ENCODE data around the gene CKAP2L.
"Not testable (repeated sequence)": the region's sequence is repeated elsewhere in the genome, so short reads cannot be mapped to it uniquely, and the experiment has no call there.

The CKAP2L gene

DNA sequence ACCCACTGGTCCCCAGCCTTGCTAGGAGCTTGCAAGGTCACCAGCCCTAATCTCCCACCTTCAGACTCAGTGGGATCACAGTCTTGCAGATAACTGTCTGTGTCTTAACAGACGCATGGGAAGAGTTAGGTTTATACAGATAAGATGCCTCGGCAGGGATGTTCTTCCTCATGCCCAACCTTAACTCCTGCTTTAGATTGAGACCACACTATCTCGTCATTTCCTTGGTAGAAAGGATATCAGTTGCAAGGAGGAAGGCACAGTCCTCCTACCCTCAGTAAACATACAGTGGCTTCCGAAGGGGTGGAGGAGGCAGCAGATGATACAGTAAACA, 36.4 kb downstream of the CKAP2L start:
- in situ Hi-C loops (cut with MboI; ENCODE audit: low sequenced_read_pairs), result no loop called here

DNA sequence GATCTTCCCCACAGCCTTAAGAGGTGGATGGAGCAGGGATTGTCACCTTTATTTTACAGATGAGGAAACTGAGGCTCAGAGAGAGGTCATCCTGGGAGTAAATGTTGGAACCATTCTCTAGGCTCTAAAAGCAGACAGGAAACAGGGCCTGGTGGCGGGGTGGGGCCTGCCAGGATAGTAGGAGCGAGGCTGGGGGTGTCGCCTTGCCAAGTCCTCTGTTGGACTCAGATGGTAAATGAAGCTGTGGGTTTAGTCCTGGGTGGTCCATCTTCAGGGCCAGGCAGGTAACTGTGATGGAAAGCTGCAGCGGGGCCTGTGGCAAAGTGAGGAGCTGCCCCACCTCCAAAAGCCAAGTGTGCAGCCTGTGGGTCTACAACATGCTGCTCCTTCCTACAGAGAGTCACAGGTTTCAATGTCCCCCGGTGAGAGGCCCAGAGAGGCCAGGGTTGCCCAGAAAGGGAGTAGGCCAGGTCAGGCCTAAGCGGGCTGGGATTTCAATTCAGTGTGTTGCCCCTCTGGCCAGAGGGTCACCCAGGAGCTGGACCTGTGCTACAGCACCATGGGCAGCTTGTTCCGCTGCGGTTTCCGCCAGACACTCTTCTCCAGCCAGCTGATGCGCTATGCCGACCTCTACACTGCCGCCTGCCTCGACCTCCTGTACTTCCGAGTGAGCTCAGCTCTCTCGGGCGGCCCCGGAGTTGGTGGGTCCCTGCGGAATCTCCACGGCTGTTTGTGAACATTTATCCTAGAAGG, 37.0 kb downstream of the CKAP2L start:
- in situ Hi-C loops (cut with MboI; ENCODE audit: low sequenced_read_pairs), result no loop called here

DNA sequence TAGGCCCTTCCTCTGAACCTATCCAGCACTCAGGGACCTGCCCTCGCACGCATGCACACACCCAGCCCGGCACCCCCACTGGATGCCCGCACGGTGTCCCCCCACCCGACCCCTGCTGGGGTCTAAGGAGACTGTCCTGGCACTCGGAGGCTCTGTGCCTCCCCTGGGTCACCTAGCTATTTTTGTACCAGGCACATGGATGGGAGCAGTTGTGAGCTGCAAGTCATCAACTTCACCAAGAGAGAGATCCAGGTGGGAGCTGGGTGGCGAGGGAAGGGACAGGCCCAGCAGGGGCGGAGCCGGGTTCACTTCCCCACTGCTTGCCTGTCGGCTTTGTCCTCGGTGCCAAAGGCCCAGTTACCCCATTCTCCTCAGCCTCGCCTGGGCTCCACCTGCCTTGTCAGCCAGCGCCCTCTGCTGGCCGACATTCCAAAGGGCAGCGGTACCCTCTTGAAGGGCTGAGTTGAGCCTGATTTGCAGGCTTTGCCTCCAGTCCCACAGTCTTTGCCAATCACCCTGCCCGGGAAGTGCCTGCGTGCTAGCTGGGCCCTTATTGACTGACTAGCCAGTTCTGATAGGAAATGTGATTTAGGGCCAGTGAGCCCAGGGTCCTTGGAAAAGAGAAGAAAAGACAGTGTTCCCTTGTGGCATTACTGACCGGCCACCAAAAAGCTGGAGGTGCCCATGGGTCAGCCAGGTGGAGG, 37.8 kb downstream of the CKAP2L start:
- in situ Hi-C loops (cut with MboI; ENCODE audit: low sequenced_read_pairs), result no loop called here

GRCh38 chr2:112725545-112726457, 38.6 kb downstream of the CKAP2L start:
- in situ Hi-C loops (cut with MboI; ENCODE audit: low sequenced_read_pairs), result no loop called here

- in situ Hi-C loops (cut with MboI; ENCODE audit: low sequenced_read_pairs), result no loop called here
Observed at GRCh38 chr2:112724591-112725525, 39.6 kb downstream of the CKAP2L start.

- in situ Hi-C loops (cut with MboI; ENCODE audit: low sequenced_read_pairs), result no loop called here
Observed at GRCh38 chr2:112723995-112724394, 40.4 kb downstream of the CKAP2L start.

- in situ Hi-C loops (cut with MboI; ENCODE audit: low sequenced_read_pairs), result no loop called here
Observed at GRCh38 chr2:112723547-112723940, 40.9 kb downstream of the CKAP2L start.

DNA sequence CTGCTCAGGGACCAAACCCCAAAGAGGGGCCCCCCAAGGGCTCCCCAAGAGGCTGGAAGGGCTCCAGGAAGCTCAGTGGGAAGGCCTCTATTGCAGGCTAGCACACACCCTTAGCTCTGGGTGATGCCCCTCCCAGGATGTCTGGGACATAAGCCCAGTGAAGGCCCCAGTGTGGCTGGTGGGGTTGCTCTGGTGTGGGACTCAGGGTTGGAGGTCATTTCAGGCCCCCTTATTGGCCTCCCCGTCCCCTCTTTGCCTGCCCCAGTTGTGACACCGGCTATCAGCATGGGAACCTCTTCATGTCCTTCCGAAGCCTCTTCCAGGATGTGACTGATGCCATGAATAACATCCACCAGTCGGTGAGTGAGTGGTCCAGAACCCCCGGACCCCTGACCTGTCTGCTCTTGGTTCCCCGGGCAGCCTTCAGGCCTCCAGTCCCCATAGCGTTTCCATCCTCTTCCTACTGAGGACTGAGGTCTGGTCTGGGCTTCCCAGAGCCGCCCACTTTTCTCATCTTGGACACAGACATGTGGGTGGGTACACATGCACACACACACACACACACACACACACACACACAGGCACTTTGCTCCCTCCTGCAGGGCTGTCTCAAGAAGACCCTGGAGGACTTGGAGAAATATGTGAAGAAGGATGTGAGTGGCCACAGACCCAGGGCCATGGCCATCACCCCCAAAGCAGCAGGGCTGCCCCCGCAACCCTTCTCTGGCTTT, 41.4 kb downstream of the CKAP2L start:
- in situ Hi-C loops (cut with MboI; ENCODE audit: low sequenced_read_pairs), result no loop called here

- in situ Hi-C loops (cut with MboI; ENCODE audit: low sequenced_read_pairs), result no loop called here
Observed at GRCh38 chr2:112721819-112722522, 42.4 kb downstream of the CKAP2L start.

- in situ Hi-C loops (cut with MboI; ENCODE audit: low sequenced_read_pairs), result no loop called here
Observed at GRCh38 chr2:112720785-112721184, 43.6 kb downstream of the CKAP2L start, which contains the start of gene NT5DC4. Gene NT5DC4 (plus strand): TSS chr2:112721020. CDS start chr2:112721080, 60 bp downstream.

DNA sequence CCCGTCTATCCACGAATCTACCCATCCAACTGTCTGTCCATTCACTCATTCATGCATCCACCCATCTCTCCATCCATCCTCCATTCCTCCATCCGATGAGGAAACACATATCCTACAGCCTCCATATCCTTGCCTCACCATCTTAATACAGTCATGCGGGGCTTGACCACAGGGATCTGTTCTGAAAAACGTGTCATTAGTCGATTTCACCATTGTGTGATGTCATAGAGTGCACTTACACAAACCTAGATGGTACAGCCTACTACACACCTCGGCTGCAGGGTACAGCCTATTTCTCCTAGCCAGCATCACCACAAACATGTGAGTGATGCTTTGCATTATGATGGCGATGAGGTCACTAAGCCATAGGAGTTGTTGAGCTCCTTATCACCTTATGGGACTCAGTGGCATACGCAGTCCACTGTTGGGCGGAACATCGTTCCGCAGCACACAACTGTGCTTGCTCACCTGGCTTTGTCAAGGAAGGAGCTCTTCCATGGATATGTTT, 45.5 kb downstream of the CKAP2L start:
- in situ Hi-C loops (cut with MboI; ENCODE audit: low sequenced_read_pairs), result no loop called here

- in situ Hi-C loops (cut with MboI; ENCODE audit: low sequenced_read_pairs), result not testable (repeated sequence)
Observed at GRCh38 chr2:112716826-112717352, 47.5 kb downstream of the CKAP2L start.

DNA sequence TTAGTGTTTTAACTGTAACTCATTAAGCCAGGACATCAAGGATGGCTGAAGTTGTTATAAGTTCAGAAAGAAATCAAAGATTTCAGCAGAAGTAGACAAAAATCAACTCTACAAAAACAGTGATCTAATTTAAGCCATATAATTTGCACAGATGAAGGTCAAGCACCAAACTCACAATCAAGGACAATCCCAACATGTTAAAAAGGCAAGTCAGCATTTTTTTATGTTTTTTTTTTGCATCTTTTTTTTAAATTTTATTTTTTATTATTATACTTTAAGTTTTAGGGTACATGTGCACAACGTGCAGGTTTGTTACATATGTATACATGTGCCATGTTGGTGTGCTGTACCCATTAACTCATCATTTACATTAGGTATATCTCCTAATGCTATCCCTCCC, 48.3 kb downstream of the CKAP2L start:
- in situ Hi-C loops (cut with MboI; ENCODE audit: low sequenced_read_pairs), result not testable (repeated sequence)

GRCh38 chr2:112714836-112715631, 49.4 kb downstream of the CKAP2L start:
- in situ Hi-C loops (cut with MboI; ENCODE audit: low sequenced_read_pairs), result no loop called here

DNA sequence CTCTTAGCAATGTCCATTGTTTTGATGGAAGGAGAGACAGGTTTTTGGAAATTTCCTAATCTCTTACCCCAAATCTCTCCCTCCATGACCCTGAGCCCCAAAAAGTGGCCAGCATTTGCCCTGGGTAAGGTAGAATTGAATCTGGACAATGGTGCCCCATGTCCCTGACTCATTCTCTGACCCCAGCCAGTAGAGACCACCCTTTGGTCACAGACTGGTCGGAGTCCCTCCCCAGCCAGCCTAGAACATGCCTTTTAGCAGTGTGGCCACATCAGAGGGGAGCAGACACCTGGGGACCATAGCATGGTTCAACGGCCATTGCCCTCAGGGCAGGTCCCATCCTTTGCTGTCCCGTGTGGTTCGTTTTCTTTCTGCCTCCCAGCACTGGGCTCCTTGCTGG, 50.1 kb downstream of the CKAP2L start:
- in situ Hi-C loops (cut with MboI; ENCODE audit: low sequenced_read_pairs), result no loop called here

DNA sequence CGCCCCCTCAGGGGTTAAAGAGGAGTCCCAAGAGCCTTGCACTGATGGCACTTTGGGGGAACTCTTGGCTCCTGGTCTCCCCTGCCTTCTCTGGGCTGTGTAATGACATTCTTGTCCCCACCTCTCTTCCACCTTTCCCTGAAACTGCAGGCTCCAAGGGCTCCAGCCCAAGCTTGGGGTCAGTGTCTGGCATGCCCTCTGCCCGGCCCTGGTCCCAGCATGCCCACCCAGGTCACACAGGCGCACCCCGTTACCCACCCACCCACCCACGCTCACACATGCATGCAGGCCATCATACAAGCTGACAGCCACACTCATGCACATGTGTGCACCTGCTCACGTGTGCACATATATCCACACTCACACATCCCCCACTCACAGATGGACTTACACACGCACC, 50.5 kb downstream of the CKAP2L start:
- in situ Hi-C loops (cut with MboI; ENCODE audit: low sequenced_read_pairs), result no loop called here

DNA sequence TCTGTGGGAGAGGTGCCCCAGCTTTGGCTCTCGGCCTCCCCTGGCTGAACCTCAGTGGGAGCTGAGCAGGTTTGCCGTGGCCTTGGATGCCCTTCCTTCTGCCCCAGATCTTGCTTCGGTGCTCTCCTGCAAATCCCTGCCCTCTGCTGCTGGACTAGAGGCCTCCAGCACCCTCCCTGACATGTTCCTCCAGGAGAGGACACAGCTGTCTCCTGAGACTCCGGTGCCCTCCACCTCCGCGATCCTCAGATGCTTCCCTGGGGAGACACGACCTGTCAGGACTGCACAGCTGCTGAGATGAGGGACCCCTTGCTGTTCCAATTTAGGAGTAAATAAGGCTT, 50.9 kb downstream of the CKAP2L start:
- in situ Hi-C loops (cut with MboI; ENCODE audit: low sequenced_read_pairs), result no loop called here
